ENCODE measurements around the gene FUT3.

FUT3 gene

GRCh38 chr19:5800361-5801270 is 50.6 kb downstream of the FUT3 start:
- no peaks in the 10 kb centered on the region for H3K36me3 ChIP-seq (replicated peaks; ENCODE audit: low read depth, low read length)
- H4K20me1 ChIP-seq (ENCODE audit: insufficient read depth, low read length): no peaks in the 10 kb centered on the region
- TF ChIP-seq EZH2phosphoT487 (IDR thresholded peaks at IDR 0.05; ENCODE audit: low read depth) (no peak), CTCF (IDR thresholded peaks at IDR 0.05; ENCODE audit: low read depth, low read length) (no peak)
- peaks cover 11% of the 10 kb centered on the region for H3K4me1 ChIP-seq (ENCODE audit: low read length)
- no peaks in the 10 kb centered on the region for H3K9me3 ChIP-seq (ENCODE audit: insufficient read depth, low read length)
- peaks cover 9% of the 10 kb centered on the region for H3K27me3 ChIP-seq (ENCODE audit: low read depth, low read length)
- H3K4me2 ChIP-seq (ENCODE audit: low read length): no peak overlapping the region
- no peak overlapping the region for H3K4me3 ChIP-seq (ENCODE audit: low read length)
- H2AFZ ChIP-seq (ENCODE audit: low read depth, low read length): no peak overlapping the region
- no peak overlapping the region for H3K27ac ChIP-seq (ENCODE audit: low read length)
- no peaks in the 10 kb centered on the region for H3K79me2 ChIP-seq (ENCODE audit: low read length)
- H3K9ac ChIP-seq (ENCODE audit: low read length): no peak overlapping the region

- Histone ChIP-seq H3K4me2 (ENCODE audit: low read length) (no peak overlapping the region), H3K27ac (ENCODE audit: low read length) (no peak overlapping the region), H3K9me3 (ENCODE audit: insufficient read depth, low read length) (no peaks in the 10 kb centered on the region), H3K36me3 (replicated peaks; ENCODE audit: low read depth, low read length) (no peaks in the 10 kb centered on the region), H3K9ac (ENCODE audit: low read length) (no peak overlapping the region), H3K4me1 (ENCODE audit: low read length) (peaks cover 10% of the 10 kb centered on the region), H3K27me3 (ENCODE audit: low read depth, low read length) (peaks cover 4% of the 10 kb centered on the region; the same call in 1 of the 2 replicates), H2AFZ (ENCODE audit: low read depth, low read length) (no peak overlapping the region), H3K4me3 (ENCODE audit: low read length) (no peak overlapping the region), H4K20me1 (ENCODE audit: insufficient read depth, low read length) (no peaks in the 10 kb centered on the region), H3K79me2 (ENCODE audit: low read length) (no peaks in the 10 kb centered on the region)
- TF ChIP-seq CTCF (IDR thresholded peaks at IDR 0.05; ENCODE audit: low read depth, low read length) (no peak), EZH2phosphoT487 (IDR thresholded peaks at IDR 0.05; ENCODE audit: low read depth) (no peak)
These were observed 51.7 kb downstream of the FUT3 start for GRCh38 chr19:5799247-5800241.

- Histone ChIP-seq H3K27me3 (ENCODE audit: low read depth, low read length) (no peaks in the 10 kb centered on the region), H3K9me3 (ENCODE audit: insufficient read depth, low read length) (no peaks in the 10 kb centered on the region), H3K4me3 (ENCODE audit: low read length) (no peak overlapping the region), H2AFZ (ENCODE audit: low read depth, low read length) (no peak overlapping the region), H3K4me1 (ENCODE audit: low read length) (no peaks in the 10 kb centered on the region), H3K9ac (ENCODE audit: low read length) (no peak overlapping the region), H3K36me3 (replicated peaks; ENCODE audit: low read depth, low read length) (no peaks in the 10 kb centered on the region), H4K20me1 (ENCODE audit: insufficient read depth, low read length) (no peaks in the 10 kb centered on the region), H3K79me2 (ENCODE audit: low read length) (no peaks in the 10 kb centered on the region), H3K4me2 (ENCODE audit: low read length) (no peak overlapping the region), H3K27ac (ENCODE audit: low read length) (no peak overlapping the region)
- no peak for TF ChIP-seq CTCF (IDR thresholded peaks at IDR 0.05; ENCODE audit: low read depth, low read length)
- TF ChIP-seq EZH2phosphoT487 (IDR thresholded peaks at IDR 0.05; ENCODE audit: low read depth): no peak
These were observed 53.0 kb downstream of the FUT3 start for GRCh38 chr19:5798244-5798643.

Measured in OCI-LY3 (cell line).